Measurements from ENCODE around the gene TPSAB1.
"Not testable (repeated sequence)": the region's sequence is repeated elsewhere in the genome, so short reads cannot be mapped to it uniquely, and the experiment has no call there.

TPSAB1 gene

DNA sequence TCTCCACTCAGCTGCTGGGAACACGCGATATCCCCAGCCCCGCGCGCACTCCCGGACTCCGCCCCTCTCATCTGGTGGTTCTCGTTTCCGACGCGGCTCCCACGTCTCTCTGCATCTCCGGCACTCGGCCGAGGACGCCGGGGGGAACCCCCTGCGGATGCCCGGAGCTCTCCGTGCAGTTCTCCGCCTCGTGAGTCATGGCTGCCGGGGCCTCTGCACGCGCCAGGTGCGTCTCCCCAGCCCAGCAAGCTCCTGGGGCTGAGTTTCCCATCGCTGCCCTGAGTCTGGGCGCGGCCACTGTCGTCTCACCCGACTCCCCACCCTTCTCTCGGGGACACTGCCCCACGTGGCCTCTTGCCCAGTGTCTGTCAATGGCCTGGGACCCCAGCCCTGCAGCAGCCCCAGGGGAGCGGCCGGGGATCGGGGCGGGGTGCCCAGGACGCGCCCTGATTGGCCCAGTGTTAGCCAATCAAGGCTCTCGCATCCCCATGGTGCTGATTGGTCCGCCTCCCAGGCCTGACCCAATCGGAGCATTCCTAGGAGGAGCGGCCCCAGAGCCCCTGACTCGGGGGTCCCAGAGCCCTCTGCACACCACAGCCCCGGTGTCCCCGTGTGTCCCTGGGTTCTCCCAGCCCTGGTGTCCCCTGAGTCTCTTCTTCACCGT lies 13.3 kb downstream of the TPSAB1 start:
- not testable (repeated sequence) for DNase-seq

DNA sequence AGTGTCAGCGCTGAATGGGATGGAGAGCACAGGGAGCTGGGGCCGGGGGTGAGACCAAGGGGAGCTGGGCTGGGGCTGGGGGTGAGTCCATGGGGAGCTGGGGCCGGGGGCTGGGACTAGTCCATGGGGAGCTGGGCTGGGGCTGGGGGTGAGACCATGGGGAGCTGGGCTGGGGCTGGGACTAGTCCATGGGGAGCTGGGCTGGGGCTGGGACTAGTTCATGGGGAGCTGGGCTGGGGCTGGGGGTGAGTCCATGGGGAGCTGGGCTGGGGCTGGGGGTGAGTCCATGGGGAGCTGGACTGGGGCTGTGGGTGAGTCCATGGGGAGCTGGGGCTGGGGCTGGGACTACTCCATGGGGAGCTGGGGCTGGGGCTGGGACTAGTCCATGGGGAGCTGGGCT lies 14.3 kb downstream of the TPSAB1 start:
- DNase-seq: not testable (repeated sequence)

DNA sequence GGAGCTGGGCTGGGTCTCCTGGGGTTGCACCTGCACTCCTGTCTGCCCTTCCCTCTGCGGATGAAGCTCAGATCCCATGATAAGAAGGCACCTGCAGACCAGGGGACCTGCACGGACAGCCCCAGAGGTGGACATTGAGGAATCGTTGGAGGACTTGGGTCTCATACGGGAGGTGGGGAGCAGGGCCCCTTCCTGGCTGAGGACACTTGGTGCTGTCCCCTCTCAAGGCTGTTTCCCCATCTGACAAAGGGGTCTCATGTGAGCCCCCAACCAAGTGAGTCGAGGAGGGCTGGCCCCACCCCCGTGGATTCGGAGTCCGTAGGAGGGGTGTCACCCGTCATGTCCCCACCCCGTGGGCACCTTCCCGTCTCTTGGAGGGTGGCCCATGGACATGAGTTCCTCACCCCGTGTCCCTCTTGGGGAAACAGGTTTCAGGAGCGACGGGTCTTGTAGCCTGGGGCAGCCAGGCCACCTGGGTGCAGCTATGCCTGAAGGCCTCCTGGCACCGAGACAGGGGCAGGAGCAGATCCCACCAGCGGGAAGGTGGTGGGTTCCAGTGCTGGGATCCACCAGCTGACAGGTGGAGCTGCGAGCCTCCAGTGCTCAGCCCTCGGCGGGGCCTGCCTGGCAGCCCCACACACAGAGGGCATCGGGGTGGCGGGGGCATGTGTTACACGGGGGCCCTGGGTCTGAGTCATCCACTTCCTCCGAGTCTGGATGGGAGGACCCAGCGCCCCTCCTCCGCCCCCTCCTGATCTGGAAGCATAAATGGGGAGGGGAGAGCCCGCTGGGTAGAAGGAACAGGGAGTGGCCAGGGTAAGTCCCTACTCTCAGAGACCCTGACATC lies 15.0 kb downstream of the TPSAB1 start, which contains the start of gene TPSD1:
Gene TPSD1 (plus strand): TSS at position 794 of the 847 bp plus-strand sequence. CDS start 212 bp downstream, outside the sequence.
- not testable (repeated sequence) for DNase-seq

DNA sequence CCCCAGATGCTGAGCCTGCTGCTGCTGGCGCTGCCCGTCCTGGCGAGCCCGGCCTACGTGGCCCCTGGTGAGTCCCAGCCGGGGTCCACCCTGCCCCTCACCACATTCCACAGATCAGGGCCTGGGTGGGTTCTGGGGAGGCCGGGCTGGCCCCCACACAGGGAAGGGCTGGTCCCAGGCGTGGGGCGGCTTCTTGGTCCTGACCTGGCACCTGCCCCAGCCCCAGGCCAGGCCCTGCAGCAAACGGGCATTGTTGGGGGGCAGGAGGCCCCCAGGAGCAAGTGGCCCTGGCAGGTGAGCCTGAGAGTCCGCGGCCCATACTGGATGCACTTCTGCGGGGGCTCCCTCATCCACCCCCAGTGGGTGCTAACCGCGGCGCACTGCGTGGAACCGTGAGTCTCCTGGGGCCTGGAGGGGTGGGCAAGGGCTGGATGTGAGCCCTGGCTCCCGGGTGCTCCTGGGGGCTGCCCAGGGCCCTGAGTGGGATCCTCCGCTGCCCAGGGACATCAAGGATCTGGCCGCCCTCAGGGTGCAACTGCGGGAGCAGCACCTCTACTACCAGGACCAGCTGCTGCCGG lies 15.9 kb downstream of the TPSAB1 start:
- not testable (repeated sequence) for DNase-seq

DNA sequence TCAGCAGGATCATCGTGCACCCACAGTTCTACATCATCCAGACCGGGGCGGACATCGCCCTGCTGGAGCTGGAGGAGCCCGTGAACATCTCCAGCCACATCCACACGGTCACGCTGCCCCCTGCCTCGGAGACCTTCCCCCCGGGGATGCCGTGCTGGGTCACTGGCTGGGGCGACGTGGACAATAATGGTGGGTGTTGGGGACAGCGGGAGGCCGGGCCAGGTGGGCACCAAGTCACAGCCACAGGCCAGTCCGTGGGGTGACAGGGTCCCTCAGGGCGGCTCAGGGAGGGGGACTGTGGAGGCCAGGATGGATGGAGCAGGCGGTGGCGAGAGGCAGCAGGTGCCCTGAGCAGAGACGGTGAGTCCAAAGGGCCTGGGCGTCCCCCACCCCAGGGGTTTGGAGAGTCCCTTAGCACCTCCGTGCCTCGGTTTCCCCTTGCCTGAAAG lies 16.4 kb downstream of the TPSAB1 start:
- no peak for DNase-seq

DNA sequence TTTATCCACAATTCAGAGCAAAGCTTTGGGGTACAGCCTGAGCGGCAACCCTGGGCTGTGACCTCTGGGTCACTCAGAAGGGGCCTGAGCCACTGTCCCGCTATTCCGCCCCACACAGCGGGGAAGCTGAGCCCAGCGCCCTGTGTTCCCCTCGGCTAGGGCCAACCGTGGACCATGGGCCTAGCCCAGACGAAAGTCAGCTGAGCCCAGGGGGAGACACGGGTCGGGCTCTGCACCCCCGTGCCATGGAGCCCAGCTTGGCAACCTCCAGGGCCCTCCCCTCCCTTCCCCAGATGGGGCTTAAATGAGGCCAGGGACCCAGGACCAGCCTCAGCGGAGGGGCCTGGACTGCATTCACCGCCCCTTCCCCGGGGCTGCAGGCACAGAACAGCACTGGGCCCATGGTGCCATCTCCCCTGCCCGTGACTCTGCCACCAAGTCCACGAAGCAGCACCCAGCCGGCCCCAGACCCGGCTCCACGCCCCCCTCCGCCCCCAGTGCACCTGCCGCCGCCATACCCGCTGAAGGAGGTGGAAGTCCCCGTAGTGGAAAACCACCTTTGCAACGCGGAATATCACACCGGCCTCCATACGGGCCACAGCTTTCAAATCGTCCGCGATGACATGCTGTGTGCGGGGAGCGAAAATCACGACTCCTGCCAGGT lies 17.2 kb downstream of the TPSAB1 start:
- DNase-seq: no peak

DNA sequence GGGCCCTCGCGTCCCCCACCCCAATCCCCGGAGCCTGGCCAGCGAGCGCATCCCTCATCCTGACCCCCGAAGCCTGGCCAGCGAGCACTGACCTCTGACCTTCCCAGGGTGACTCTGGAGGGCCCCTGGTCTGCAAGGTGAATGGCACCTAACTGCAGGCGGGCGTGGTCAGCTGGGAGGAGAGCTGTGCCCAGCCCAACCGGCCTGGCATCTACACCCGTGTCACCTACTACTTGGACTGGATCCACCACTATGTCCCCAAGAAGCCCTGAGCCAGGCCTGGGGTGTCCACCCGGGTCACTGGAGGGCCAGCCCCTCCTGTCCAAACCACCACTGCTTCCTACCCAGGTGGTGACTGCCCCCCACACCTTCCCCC lies 17.7 kb downstream of the TPSAB1 start:
- DNase-seq: no peak

DNA sequence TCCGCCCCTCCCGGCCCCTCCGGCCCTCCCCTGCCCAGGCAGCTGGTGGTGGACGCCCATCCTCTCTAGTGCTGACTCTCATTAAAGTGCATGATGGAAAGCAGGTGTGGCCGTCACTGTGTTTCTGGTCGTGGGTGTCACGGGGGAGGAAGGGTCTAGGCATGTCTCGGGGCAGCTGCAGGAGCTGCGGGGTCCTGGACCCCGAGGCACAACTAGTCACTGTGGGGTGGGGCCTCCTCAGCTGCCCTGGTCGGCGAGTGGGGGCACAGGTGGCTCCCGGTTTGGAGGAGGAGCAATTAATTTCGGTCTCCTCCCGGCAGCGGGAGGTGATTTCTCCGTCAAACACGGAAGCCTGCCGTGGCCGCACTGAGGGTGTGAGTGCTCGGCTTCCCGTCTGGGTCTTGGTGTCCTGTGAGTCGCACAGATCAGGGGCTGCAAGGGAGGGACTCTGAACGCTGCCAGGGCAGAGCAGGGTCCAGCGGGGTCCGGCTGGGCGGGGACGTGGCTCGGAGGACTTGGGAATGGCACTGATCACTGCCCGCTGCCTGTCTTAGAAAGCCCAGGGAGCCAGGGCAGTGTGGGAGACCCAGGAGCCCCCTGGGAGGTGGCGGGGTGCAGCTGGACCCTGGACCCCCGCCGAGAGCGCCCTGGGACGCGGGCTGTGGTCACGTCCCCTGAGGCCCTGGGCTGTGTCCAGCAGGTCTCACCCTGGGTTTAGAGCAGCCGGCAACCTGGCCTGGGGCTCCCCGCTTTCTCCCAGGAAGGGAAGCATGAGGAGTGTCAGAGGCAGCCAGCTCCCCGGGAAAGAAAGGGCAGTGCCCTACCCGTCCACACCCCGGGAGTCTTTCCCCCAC lies 18.6 kb downstream of the TPSAB1 start:
- no peak for DNase-seq

DNA sequence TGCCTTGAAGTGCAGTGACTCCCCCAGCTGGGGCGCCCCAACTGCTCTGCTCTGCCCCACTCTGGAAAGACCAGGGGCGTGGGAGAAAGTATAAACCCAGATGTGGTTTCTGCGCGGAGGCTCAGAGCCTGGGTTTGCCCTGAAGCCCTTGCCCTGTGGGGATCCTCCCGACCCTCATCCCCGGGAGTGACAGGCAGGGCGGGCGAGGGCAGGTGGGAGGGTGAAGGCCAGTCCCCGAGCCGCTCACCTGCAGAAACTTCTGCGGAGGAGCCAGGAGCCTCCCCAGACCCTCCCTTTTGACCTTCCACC lies 19.2 kb downstream of the TPSAB1 start:
- no peak for DNase-seq

DNA sequence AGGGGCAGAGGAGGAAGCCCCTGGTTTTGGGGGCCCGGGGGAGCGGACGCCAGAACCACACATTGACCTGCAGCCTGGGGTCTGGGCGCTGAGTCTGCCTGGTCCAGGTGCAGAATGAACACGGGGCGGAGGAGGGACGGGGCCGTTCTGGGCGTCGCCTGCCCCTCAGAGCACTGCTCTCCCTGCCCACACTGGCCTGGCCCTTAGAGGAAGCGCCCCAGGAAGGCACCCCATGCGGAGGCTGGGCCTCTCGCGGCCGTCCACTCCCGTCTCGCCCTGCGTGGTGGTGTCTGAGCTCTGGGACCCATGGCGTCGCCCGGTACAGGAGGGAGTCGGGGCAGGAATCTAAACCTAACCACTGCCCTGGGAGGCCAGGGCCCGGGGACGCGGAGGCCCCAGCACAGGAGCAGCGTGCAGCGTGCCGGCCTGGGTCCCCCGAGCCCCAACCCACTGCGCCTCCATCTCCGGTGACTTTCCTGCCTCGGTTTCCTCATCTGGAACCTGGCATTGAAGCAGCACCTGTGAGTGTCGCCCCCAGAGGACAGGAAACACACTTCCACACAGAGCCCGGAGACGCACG lies 19.7 kb downstream of the TPSAB1 start:
- DNase-seq: no peak

DNA sequence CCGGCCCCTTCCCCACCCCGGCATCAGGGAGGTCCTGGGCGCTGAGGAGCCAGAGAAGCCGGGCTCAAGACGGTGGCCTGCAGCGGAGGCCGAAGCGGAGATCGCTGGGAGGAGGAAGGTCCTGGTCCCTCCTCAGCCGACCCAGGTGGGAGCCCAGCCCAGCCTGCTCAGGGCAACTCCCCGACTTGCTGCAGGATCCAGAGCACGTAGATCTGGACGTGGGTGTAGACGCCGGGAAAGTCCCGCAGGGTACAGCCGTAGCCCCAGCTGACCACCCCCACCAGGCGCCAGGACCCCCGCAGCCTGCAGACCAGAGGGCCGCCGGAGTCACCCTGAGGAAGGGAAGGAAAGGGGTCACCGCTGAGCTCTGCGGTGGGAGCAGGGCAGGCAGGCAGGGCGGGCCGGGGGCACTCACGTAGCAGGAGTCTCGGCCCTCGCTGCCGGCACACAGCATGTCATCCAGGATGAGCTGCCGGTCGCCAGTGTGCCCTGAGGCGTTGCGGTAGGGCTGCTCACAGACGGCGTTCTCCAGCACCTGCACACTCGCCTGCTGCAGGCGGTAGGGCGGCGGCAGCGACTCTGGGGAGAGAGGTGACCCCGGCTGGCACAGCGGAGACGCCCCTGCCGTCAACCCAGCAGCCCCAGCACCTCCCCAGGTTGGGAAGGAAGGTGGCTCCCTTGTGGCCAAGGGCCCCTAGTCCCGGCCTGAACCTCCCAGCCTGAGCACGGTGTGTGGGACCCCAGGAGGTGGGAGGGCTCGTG lies 20.8 kb downstream of the TPSAB1 start:
- DNase-seq: no peak

DNA sequence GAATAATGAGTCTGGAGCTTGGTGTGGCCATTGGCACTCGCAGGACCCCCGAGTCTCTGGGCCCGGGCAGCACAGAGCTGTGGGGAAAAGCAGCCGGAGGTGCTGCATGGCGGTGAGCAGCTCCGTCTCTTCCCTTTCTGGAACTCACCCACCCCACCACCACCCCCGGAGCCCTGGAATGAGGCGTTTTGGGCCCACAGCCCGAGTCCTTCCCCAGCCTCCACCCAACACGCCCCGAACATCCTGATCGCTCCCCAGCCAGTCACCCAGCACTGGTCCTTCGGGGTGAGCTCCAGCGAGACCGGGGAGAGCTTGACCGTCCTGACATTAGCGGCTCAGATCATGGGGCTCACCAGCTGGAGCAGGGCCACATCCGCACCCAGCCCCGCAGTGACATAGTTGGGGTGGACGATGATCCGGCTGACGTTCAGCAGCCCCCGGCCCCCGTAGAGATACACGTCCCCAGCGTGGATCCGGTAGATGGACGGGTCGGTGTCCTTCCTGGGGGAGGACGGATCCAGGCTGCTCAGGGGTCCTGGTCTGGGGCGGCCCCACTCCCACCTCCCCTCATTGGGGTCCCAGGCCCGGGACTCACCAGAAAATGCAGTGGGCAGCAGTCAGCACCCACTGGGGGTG lies 21.8 kb downstream of the TPSAB1 start:
- DNase-seq: no peak

DNA sequence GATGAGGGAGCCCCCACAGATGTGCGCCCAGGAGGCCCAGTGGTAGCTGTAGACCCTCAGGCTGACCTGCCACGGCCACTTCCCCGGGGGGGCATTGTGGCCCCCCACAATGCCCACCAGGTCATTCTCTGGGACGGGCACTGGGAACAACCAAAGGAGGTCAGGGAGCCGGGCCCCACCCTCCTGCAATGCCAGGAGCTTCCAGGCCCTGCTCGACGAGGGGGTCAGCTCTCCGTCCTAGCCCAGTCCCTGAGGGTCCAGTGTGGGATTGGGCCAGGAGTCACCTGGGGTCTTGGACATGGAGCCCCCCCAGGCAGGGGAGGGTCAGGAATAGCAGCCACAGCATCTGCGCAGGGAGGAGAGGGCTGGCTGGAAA lies 22.3 kb downstream of the TPSAB1 start:
- DNase-seq: no peak

DNA sequence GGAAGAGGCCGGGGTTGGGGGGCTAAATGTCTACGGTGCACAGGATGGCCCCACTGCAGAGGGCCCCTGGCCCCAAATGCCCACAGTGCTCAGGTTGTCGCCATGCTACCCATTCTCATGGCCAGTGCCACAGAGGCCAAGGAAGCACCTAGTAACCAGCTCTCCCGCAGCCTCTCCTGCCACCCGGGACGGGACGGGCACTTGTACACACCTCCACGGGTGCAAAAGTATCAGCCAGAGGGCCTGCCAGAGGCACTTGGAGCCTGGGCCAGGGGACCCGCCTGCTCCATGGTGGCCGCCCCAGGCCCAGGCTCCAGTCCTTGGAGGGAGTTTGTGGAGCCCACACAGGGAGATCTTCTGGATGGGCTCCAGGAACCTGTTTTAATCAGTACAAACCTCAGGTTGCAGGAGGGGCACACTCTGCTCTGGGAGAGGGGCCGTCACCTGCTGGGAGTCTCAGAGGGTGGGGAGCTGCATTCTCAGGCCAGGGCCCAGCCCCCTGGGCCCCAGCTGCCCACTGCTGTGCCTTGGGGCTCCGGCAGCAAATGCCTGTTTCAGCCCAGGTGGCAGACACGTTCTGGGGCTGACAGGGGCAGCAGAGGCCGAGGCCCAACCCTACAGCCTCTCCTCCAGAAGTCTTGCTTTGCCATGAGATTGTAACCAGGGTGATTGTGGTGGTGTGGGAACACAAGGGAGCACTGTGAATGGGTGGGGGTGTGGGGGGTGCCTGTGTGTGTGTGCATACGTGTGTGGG lies 23.3 kb downstream of the TPSAB1 start:
- DNase-seq: no peak

DNA sequence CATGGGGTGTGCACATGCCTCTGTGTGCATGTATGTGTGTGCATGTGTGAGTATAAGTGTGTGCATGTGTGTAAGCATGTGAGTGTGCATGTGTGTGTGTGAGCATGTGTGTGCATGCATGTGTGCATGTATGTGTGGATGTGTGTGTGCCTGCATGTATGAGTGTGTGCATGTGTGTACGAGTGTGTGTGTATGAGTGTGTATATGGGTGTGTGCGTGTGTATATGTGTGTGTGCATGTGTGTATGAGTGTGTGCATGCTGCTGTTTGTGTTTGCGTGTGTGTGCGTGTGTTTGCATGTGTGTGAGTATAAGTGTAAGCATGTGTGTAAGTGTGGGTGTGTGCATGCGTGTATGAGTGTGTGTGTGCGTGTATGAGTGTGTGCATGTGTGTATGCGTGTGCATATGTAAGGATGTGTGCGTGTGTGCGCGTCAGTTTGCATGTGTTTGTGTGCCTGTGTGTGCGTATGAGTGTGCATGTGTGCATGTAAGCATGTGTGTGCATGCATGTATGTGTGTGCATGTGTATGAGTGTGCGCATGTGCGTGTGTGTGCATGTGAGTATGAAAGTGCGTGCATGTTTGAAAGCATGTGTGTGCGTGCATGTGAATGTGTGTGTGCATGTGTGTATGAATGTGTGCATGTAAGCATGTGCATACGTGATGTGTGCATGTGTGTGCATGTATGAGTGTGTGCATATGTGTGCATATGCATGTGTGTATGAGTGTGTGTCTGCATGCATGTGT lies 24.0 kb downstream of the TPSAB1 start:
- no peak for DNase-seq

DNA sequence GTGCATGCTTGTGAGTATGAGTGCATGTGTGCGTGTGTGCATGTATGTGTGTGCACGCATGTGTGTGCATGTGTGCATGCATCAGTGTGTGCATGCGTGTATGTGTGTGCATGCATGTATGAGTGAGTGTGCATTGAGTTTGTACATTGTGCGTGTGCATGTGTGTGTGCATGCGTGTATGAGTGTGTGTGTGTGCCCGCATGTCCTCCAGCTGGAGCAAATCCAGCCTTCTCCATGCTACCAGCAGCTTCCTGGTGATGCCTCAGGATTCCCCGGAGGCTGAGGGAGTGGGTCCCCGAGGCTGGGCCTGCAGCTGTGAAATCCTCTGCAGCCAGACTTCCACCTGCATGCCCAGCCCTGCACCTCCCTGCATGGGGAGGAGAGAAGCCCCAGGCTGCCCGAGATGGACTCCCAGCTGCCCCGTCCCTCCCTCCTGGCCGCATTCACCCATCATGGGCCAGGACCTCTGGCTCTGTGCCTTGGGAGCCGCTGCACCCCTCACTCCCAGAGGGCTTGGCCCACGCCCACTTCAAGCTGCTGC lies 24.7 kb downstream of the TPSAB1 start:
- no peak for DNase-seq

DNA sequence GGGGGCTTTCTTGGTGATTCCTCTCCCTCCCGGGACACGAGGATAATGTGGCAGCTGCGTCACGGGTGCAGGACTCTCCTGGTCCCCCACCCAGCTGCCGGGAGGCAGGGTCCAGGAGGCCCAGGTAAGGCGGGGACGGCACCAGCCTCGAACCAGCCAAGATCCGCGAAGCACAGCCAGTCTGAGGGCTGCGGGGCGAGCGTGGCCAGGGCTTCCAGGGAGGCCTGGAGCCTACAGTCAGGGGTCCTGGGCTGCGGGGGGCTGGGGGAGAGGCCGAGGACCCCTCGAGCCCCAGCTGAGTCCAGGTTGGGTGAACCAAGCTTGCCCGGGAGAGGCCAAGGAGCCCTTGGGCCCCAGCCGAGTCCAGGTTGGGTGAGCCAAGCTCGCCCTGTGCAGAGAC lies 25.3 kb downstream of the TPSAB1 start:
- no peak for DNase-seq

DNA sequence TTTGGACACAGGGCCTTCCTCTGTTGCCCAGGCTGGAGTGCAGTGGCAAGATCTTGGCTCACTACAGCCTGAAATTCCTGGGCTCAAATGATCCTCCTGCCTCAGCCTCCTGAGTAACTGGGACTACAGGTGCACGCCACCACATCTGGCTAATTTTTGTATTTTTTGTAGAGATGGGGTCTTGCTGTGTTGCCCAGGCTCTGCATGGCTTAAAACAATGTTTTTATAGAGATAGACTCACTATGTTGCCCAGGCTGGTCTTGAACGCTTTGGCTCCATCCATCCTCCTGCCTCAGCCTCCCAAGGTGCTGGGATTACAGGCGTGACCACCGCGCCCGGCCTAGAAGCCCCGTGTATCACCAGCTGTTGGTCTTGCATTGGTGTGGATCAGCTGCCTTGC lies 28.9 kb downstream of the TPSAB1 start:
- DNase-seq: not testable (repeated sequence)

DNA sequence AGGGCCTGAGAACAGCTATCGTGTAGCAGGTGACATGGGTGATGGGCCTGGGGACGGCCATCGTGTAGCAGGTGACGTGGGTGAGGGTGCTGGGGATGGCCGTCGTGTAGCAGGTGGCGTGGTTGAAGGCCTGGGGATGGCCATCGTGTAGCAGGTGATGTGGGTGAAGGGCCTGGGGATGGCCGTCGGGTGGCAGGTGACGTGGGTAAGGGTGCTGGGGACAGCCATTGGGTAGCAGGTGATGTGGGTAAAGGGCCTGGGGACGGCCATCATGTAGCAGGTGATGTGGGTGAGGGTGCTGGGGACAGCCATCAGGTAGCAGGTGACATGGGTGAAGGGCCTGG lies 30.8 kb downstream of the TPSAB1 start:
- no peak for DNase-seq

All from activated effector memory CD4-positive, alpha-beta T cell treated with Interleukin-2 at 50 U/mL for 16 hours (primary cell).